ENCODE measurements around the gene NPAS3.

The NPAS3 gene

GRCh38 chr14:33017016-33017415 is 78.3 kb downstream of the NPAS3 start:
- DNase-seq: no peak

- DNase-seq: no peak
These were observed 80.7 kb downstream of the NPAS3 start for GRCh38 chr14:33019346-33019745.

- DNase-seq: no peak
These were observed 88.3 kb downstream of the NPAS3 start for GRCh38 chr14:33026850-33027430.

GRCh38 chr14:33029511-33029910 is 90.8 kb downstream of the NPAS3 start:
- no peak for DNase-seq

- DNase-seq: no peak
These were observed 91.7 kb downstream of the NPAS3 start for GRCh38 chr14:33030386-33030785.

- no peak for DNase-seq
These were observed 96.9 kb downstream of the NPAS3 start for GRCh38 chr14:33035416-33036194.

- no peak for DNase-seq
These were observed 100.6 kb downstream of the NPAS3 start for GRCh38 chr14:33039311-33039710.

- DNase-seq: no peak
These were observed 101.9 kb downstream of the NPAS3 start for GRCh38 chr14:33040372-33041140.

GRCh38 chr14:33042591-33042990 is 103.9 kb downstream of the NPAS3 start:
- no peak for DNase-seq

GRCh38 chr14:33045760-33046159 is 107.1 kb downstream of the NPAS3 start:
- DNase-seq: no peak

- no peak for DNase-seq
These were observed 114.3 kb downstream of the NPAS3 start for GRCh38 chr14:33052943-33053342.

- no peak for DNase-seq
These were observed 117.5 kb downstream of the NPAS3 start for GRCh38 chr14:33056213-33056612.

- no peak for DNase-seq
These were observed 118.9 kb downstream of the NPAS3 start for GRCh38 chr14:33057585-33057984.

GRCh38 chr14:33061667-33062325 is 123.1 kb downstream of the NPAS3 start:
- DNase-seq: no peak

- DNase-seq: no peak
These were observed 123.8 kb downstream of the NPAS3 start for GRCh38 chr14:33062476-33062875.

GRCh38 chr14:33062881-33063280 is 124.2 kb downstream of the NPAS3 start:
- no peak for DNase-seq

- no peak for DNase-seq
These were observed 124.8 kb downstream of the NPAS3 start for GRCh38 chr14:33063521-33063920.

- no peak for DNase-seq
These were observed 127.0 kb downstream of the NPAS3 start for GRCh38 chr14:33065634-33066033.

GRCh38 chr14:33068040-33068439 is 129.4 kb downstream of the NPAS3 start:
- no peak for DNase-seq

- no peak for DNase-seq
These were observed 129.9 kb downstream of the NPAS3 start for GRCh38 chr14:33068626-33069025.

- no peak for DNase-seq
These were observed 131.8 kb downstream of the NPAS3 start for GRCh38 chr14:33070475-33070874.

- DNase-seq: no peak
These were observed 134.3 kb downstream of the NPAS3 start for GRCh38 chr14:33073023-33073422.

GRCh38 chr14:33081259-33081658 is 142.6 kb downstream of the NPAS3 start:
- DNase-seq: no peak

All from stimulated activated naive CD4-positive, alpha-beta T cell treated with Interleukin-2 at 50 U/mL for 16 hours (primary cell).